NCI-H2081 (cell line): ENCODE data around the gene LDLRAD2.
"Not testable (repeated sequence)": the region's sequence is repeated elsewhere in the genome, so short reads cannot be mapped to it uniquely, and the experiment has no call there.

Experiments used
- DNase-seq, 2 experiments: peaks; one replicate each; lab custom pipeline; 2025; lab: John Stamatoyannopoulos, UW

LDLRAD2 gene

GRCh38 chr1:21783679-21784603, 28.1 kb upstream of the LDLRAD2 start:
- DNase-seq = no peak

DNA sequence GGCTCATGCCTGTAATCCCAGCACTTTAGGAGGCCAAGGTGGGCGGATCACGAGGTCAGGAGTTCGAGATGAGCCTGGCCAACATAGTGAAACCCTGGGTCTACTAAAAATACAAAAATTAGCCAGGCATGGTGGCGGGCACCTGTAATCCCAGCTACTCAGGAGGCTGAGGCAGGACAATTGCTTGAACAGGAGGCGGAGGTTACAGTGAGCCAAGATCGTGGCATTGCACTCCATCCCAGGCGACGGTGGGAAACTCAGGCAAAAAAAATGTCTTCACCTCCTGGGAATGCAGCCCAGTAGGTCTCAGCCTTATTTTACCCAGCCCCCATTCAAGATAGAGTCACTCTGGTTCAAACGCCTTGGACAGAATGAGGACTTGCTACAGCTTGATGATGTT, 26.3 kb upstream of the LDLRAD2 start:
- not testable (repeated sequence) for DNase-seq

- DNase-seq = no peak
Measured at GRCh38 chr1:21786640-21787039, 25.4 kb upstream of the LDLRAD2 start.

- DNase-seq = no peak
Measured at GRCh38 chr1:21793104-21793503, 19.0 kb upstream of the LDLRAD2 start.

GRCh38 chr1:21794656-21795055, 17.4 kb upstream of the LDLRAD2 start:
- no peak for DNase-seq

GRCh38 chr1:21795075-21795474, 17.0 kb upstream of the LDLRAD2 start:
- no peak for DNase-seq

DNA sequence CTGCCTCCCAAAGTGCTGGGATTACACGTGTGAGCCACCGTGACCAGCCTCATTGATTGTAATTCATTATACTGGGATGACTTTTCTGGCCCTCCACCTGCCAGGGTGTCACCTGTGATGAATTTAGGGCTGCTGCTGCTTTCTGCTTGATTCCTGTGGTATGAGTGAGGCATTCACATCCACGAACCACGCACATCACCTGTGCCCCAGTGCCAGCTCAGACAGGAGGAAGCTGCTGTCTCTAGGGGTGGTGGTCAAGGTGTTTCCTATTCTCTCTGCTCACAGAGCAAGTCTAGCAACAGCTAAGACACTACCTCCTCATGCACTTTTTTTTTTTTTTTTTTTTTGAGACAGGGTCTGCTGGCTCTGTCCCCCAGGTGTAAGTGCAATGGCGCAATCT, 12.3 kb upstream of the LDLRAD2 start:
- DNase-seq = no peak

DNA sequence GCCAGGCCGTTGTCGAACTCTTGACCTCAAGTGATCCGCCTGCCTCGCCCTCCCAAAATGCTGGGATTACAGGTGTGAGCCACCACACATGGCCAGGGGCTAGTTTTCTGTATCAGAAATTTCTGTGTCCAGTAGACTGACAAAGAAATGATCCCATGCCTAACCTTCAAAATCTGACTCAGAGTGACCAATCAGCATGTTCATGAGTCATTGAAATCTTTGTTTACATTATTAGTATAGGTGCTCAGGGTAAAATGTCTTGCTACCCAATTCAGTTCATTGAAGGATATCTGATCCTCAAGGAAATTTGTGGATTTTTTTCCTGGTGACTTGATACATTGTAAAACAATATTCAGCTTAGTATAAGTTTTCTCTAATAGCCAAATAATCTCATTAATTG, 11.0 kb upstream of the LDLRAD2 start:
- no peak for DNase-seq

GRCh38 chr1:21804536-21804935, 7.5 kb upstream of the LDLRAD2 start:
- DNase-seq = no peak

GRCh38 chr1:21813542-21813941, 1.5 kb downstream of the LDLRAD2 start:
- no peak for DNase-seq

GRCh38 chr1:21814241-21814918, 2.3 kb downstream of the LDLRAD2 start:
- no peak for DNase-seq

- no peak for DNase-seq
Measured at GRCh38 chr1:21814981-21815582, 3.0 kb downstream of the LDLRAD2 start.

DNA sequence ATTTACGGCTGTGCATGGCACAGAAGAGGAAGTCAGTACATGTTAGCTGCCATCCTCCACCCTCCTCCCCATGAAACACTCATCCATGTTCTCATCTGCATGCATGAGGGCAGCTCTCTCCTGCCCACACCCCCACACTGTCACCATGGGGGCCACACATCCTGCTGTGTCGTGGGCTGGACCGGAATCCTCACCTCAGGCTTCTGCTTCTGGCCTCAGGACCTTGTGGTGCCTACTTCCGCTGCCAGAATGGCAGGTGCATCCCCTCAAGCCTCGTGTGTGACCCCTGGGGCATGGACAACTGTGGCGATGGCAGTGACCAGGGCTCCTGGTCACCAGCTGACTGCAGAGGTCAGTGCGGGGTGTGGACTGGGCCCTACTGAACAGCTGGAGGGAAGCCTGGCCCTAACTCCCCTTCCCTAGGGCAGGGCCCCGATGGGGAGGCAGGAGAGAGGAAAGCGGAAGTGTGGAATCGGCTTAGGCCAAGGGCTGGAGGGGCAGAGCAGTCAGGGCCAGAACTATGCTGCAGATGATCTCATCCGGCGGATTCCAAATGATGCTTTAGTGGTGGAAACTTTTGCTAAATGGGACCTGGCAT, 3.8 kb downstream of the LDLRAD2 start:
- DNase-seq = no peak

DNA sequence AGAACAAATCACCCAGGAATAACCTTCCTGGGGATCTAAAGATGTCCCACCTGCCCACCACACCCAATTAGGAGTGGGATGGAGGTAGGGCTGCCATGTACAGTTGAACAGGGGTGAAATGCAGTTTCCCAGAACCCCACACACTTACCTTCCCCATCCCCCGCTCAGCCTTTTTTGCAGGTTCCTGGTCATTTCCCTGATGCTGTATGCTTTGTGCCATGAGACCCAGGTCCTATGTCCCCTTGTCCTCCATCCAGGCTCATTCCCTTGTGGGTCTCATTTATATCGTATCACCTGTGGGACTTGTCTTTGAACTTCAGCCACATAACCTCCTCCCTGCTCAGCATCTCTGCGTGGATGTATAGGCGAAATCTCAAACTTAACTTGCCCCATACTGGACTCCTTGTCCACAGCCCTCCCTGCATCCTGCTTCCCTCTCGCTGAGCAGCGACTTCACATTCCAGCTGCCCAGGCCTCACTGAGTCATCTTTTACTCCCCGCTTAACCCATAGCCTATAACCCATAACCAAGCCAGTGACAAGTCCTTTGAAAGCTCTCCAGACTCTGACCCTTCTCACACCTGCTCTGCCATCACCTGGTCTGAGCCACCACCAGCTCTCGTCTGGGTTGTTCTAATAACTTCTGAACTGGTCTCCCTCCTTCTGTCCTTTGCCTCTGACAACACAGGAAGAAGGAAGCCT, 4.7 kb downstream of the LDLRAD2 start:
- no peak for DNase-seq

GRCh38 chr1:21818656-21819055, 6.6 kb downstream of the LDLRAD2 start:
- no peak for DNase-seq

DNA sequence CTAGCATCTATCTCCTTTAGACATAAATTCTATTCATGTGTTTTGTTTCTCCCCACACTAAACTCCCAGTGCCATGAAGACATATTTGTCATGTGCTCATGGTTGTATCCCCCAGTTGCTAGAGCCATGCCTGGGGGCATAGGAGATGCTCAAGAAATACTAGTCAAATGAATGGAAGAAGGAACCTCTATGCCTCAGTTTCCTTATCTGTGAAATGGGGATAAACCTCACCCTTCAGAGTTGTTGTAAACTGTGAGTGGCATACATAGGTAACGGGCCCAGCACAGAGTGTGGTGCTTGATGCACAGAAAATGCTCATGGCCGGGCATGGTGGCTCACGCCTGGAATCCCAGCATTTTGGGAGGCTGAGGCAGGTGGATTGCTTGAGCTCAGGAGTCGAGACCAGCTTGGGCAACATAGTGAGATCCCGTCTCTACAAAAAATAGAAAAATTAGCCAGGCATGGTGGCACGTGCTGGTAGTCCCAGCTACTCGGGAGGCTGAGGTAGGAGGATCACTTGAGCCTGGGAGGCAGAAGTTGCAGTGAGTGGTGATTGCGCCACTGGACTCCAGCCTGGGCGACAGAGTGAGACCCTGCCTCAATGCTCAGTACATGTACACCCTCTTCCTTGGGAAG, 8.7 kb downstream of the LDLRAD2 start:
- no peak for DNase-seq

GRCh38 chr1:21821385-21822019, 9.4 kb downstream of the LDLRAD2 start:
- no peak for DNase-seq

DNA sequence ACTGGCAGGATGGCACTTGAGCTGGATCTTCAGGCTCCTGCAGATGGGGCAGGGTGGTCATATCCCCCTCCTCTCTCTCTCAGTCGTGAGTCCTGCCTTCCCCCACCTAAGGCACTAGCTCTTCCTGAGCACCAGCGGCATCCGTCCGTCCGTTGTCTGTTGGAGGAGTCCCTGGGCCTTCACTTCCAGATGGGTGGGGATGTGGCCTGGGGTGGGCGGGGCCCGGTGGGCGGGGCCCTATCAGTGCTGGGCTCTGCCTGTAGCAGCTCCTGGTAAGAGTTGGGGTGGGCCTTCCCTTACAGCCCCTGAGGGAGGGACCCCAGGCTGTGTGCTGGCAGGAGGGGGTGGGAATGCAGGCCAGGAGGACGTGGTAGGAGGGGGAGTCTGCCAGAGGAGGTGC, 10.3 kb downstream of the LDLRAD2 start:
- DNase-seq = no peak

DNA sequence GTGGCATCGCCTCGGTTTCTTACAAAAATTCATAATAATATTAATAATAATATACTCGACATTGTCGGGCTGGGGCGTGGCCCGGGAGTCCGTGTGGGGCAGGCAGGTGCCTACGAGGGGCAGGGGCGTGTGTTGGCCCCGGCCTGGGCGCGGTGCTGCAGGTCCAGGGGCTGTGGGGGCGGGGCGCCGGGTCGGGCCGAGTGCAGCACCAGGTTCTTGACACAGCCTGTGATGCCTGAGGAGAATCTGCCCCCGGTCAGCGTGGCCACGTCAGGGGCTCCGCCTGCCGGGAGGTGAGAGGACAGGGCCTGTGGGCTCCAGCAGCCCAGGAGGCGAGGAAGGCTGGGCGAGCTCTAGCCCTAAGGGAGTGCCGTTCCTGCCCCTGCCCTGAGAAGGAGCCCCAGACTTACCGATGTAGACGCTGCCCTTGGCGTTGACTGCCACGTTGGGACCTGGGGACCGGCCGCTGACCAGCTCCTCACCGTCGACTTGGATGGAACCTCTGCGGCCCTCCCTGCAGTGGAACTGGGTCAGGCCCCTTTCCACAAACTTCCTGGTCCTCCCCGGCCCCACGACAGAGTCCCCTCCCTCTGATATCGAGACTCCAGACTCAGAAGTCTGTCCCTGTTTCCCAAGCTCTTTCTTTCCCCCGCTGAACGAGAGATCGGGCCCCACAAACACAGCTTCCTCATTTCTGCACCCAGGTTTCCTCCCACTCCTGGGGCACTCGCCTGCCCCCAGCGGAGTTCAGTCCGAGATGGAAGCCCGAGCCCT, 11.3 kb downstream of the LDLRAD2 start:
- no peak for DNase-seq
